ENCODE measurements around the gene KRTAP4-2.

The KRTAP4-2 gene

GRCh38 chr17:41133880-41134735 is 43.9 kb downstream of the KRTAP4-2 start:
- H3K4me3 ChIP-seq (ENCODE audit: control insufficient read depth, low read depth, low read length): no peak overlapping the region
- no peak for TF ChIP-seq CTCF (conservative IDR thresholded peaks at IDR 0.05; ENCODE audit: control insufficient read depth, insufficient read depth, low read depth, low read length)
- no peak for DNase-seq (ENCODE audit: low read depth)

GRCh38 chr17:41131979-41132378 is 46.0 kb downstream of the KRTAP4-2 start:
- TF ChIP-seq CTCF (conservative IDR thresholded peaks at IDR 0.05; ENCODE audit: control insufficient read depth, insufficient read depth, low read depth, low read length): no peak
- DNase-seq (ENCODE audit: low read depth): peak; percentile 19
- no peak overlapping the region for H3K4me3 ChIP-seq (ENCODE audit: control insufficient read depth, low read depth, low read length)

All from fibroblast of mammary gland (primary cell).